LNCaP clone FGC (cell line): ENCODE results near the gene SERINC2.

Source experiments
- DNase-seq: peaks from one replicate; pipeline ENCODE4 v3.0.0-alpha.2; 2011; ENCODE audit warnings: low read depth
- H3K4me3 ChIP-seq: 2 replicates; pipeline ENCODE4 v1.5.1; 2011; ENCODE audit warnings: mild to moderate bottlenecking, low read depth, low read length, control low read depth
- CTCF ChIP-seq: IDR thresholded peaks from 2 replicates; pipeline ENCODE4 v1.5.1; 2012; ENCODE audit warnings: mild to moderate bottlenecking; ENCODE audit not compliant: control insufficient read depth, insufficient read depth; ENCODE audit errors: extremely low read depth

SERINC2 gene

DNA sequence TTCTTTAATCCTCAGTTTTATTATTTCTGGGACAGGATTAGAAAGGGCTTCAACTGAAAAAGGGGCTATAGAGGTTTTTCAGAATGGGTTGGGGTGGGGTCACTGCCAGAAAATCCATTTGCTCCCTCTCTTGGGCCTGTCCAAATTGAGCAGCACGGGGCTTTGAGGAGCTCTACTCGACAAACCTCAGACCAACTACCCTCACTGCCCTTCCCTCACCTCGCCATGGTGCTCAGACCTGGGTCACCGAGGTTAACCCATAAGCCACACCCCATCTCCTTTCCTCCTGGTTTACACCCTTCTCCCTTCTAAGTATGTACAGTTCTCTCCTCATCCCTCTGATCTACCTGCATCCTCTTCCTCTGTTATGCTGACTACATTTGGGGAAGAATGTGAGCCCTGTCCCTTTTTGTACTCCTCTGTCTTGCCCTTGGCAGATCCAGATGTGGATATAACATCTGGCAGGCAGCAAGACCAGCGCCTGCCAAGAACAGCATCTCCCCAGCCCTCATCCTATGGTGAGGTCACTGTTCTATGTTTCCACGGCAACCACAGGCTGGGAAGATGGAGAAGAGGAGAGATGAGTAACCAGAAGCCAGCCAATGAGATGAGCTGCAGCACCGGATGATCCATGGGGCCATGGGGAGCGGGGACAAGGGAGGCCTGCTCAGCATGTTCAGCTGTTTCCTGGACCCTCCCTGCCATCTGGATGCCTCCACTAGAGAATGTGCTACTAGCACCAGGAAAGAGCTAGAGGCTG, 36.5 kb upstream of the SERINC2 start:
- TF ChIP-seq CTCF = no peak
- H3K4me3 ChIP-seq = no peak overlapping the region
- DNase-seq = no peak

DNA sequence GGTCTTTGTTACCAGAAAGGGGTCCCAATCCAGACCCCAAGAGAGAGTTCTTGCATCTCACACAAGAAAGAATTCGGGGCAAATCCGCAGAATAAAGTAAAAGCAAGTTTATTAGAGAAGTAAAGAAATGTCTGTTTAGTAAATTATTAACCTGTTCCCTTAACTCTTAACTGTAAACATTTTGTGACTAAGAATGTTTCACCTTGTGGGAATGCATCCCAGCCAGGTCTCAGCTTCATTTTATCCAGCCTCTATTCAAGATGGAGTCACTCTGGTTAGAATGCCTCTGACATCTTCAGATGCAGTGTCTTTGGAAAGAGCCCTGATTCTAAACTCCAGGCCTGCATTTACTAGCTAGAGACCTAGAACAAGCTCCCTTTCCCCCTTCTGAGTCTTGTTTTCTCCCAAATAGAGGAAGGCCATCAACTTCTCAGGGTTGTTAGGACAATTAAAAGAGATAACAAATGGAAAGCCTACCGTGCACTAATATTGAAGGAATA, 35.6 kb upstream of the SERINC2 start:
- TF ChIP-seq CTCF = no peak
- H3K4me3 ChIP-seq = no peak overlapping the region
- DNase-seq = no peak

- H3K4me3 ChIP-seq = no peak overlapping the region
- no peak for DNase-seq
- TF ChIP-seq CTCF = no peak
Measured at GRCh38 chr1:31378001-31378400, 35.0 kb upstream of the SERINC2 start.

- H3K4me3 ChIP-seq = no peak overlapping the region
- DNase-seq = no peak
- TF ChIP-seq CTCF = no peak
Measured at GRCh38 chr1:31380181-31380580, 32.8 kb upstream of the SERINC2 start.

- DNase-seq = no peak
- TF ChIP-seq CTCF = no peak
- H3K4me3 ChIP-seq = no peak overlapping the region
Measured at GRCh38 chr1:31381394-31382294, 31.4 kb upstream of the SERINC2 start.

GRCh38 chr1:31382379-31382989, 30.5 kb upstream of the SERINC2 start:
- no peak overlapping the region for H3K4me3 ChIP-seq
- no peak for TF ChIP-seq CTCF
- DNase-seq = no peak
